Calu3 (cell line): Measurements from ENCODE around the gene CLDN6. TPM values are rescaled to one million over a fixed set of nuclear protein-coding genes. Genes with fewer than 3 reads are reported as not detected.
A peak's percentile ranks its signal among the peaks of the same experiment; 100 is the strongest.

Source experiments
- BruUV-seq: library from RNA; stranded (reverse); fragments of 400-500 nt; replicated peaks from 2 replicates; lab custom pipeline; 2021; lab: Mats Ljungman, UMichigan
- CTCF ChIA-PET: fragments of 300-600 bp; sonication (Branson Sonifier 250); formaldehyde crosslinking; loops from one replicate; lab custom pipeline; 2022; ENCODE audit warnings: antibody characterized with exemption; lab: Charles Lee
- DNase-seq: peaks from one replicate; pipeline ENCODE4 v3.0.0; 2022
- H3K27ac Mint-ChIP-seq: one replicate; pipeline ENCODE4 v1.8.0; 2022; ENCODE audit warnings: mixed read lengths; ENCODE audit not compliant: unreplicated experiment
- H3K27me3 Mint-ChIP-seq: one replicate; pipeline ENCODE4 v1.8.0; 2022; ENCODE audit warnings: mixed read lengths; ENCODE audit not compliant: unreplicated experiment
- H3K36me3 Mint-ChIP-seq: one replicate; pipeline ENCODE4 v1.8.0; 2022; ENCODE audit warnings: mild to moderate bottlenecking, moderate library complexity, mixed read lengths; ENCODE audit not compliant: insufficient read depth, unreplicated experiment
- H3K4me1 Mint-ChIP-seq: one replicate; pipeline ENCODE4 v1.8.0; 2022; ENCODE audit warnings: mild to moderate bottlenecking, low read depth, mixed read lengths; ENCODE audit not compliant: unreplicated experiment
- H3K4me3 Mint-ChIP-seq: one replicate; pipeline ENCODE4 v1.8.0; 2022; ENCODE audit warnings: mild to moderate bottlenecking, low read depth, moderate library complexity, mixed read lengths; ENCODE audit not compliant: unreplicated experiment
- H3K9me3 Mint-ChIP-seq: one replicate; pipeline ENCODE4 v1.8.0; 2022; ENCODE audit warnings: low read depth, mixed read lengths; ENCODE audit not compliant: unreplicated experiment
- intact Hi-C: fragments of 100-400 bp; cut with micrococcal nuclease; formaldehyde crosslinking; loops from one replicate; pipeline ENCODE4 v1.10.0; 2022; ENCODE audit not compliant: unreplicated experiment
- total RNA-seq: library from RNA; stranded (reverse); gene quantifications from 2 replicates; pipeline ENCODE4 v1.2.3, GENCODE V29; 2022
- TF ChIP-seq, protein P1 (sequence below): fragments of 200-600 bp; IDR thresholded peaks from one replicate; pipeline ENCODE4 v1.8.0; 2022; ENCODE audit warnings: antibody characterized with exemption; ENCODE audit not compliant: unreplicated experiment

Gene CLDN6
- total RNA-seq, 1 experiment from 2014 or later, result 2.1 TPM

DNA sequence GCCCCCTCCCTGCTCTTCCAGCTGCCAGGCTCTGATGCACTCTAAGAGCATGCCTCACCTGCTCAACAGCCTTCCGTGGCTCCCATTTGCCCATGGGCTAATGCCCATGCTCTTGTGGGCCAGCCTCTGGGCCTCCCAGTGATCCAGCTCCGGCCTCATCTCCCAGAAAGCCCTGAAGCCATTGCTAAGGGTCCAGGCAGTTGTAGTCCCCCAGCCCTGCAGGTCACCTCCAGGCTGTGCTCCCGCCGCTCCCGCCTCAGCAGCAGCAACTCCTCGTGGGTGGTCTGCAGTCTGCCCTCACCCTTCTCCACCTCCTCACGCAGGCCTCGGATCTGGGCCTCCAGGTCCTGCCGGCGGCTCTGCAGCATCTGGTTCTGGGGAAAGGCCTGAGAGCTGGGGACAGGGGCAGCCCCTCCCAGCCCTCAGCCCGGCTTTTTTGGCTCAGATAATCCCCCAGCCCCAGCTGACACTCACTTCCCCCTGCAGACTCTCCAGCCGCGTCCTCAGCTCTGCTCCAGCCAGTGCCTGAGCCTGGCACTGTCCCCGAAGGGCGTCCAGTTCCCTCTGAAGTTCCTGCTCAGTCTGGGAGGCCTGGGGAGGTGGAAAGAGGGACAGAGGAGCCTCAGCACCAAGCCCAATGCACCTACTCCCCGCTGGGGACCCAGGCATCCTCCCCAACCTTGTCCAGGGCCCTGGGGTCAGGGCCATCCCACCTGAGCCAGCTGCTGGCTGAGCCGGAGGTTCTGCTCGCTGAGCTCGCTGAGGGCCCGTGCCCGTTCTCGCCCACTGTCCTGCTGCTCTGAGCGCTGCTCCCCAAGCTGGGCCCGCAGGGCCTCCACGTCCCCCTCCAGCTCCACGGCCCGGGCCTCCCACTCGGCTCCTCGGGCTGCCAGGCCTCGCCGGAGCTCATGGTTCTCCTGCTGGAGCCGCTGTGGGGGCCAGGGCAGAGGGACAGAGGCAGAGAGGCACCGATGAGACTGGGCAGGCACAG lies 12.5 kb upstream of the CLDN6 start:
- BruUV-seq, result no TSS peak
- Mint-ChIP-seq H3K36me3 (peaks cover 68% of the 10 kb centered on the region), H3K4me3 (no peak overlapping the region), H3K27me3 (no peaks in the 10 kb centered on the region), H3K9me3 (no peaks in the 10 kb centered on the region), H3K27ac (peak overlapping the region; percentile 21), H3K4me1 (no peaks in the 10 kb centered on the region)
- TF ChIP-seq, protein P1, sequence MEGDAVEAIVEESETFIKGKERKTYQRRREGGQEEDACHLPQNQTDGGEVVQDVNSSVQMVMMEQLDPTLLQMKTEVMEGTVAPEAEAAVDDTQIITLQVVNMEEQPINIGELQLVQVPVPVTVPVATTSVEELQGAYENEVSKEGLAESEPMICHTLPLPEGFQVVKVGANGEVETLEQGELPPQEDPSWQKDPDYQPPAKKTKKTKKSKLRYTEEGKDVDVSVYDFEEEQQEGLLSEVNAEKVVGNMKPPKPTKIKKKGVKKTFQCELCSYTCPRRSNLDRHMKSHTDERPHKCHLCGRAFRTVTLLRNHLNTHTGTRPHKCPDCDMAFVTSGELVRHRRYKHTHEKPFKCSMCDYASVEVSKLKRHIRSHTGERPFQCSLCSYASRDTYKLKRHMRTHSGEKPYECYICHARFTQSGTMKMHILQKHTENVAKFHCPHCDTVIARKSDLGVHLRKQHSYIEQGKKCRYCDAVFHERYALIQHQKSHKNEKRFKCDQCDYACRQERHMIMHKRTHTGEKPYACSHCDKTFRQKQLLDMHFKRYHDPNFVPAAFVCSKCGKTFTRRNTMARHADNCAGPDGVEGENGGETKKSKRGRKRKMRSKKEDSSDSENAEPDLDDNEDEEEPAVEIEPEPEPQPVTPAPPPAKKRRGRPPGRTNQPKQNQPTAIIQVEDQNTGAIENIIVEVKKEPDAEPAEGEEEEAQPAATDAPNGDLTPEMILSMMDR, result no peak
- no peak for DNase-seq
- CTCF ChIA-PET, result interaction anchor here (0.8 to 2.1 kb wide), 7 partner anchors 9 to 252 kb away, joined by 3 to 40 read pairs (median 5); partner anchors contain the start of gene TNFRSF12A
- intact Hi-C loops, result no loop called here

DNA sequence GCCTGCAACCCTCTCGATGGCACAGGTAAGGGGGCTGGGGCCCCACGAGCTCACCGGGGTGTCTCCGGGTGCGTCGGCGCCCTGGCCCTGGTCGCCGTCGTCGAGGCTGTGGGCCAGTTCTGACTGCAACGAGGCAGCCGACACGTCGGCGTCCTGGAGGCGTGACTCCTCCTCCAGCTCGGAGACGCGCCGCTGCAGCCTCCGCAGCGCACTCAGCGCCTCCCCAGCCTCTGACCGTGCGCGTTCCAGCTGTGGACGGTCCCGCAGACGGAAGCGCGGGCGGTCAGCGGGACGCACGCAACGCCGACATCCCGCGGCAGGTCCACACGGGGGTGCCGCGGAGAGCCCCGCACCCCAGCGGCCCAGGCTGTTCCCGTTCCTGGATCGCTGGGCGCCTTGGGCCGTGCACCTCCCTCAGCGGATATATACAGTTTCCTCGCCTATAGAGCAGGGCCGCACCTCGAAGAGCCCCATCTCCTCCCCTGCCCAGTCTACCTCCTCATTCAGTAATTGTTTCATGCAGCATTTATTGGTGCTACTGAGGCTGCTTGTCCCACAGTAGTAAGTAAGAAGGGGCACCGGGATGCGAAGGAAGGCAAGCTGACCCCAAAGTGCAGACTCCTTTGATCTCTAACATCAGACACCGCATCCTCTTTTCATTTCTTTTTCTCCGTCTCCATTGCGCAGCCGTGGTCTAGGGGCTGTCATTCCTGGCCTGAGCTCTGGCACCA lies 11.7 kb upstream of the CLDN6 start:
- BruUV-seq, result no TSS peak
- intact Hi-C loops, result no loop called here
- no peak for DNase-seq
- TF ChIP-seq, protein P1, result no peak
- peaks cover 74% of the 10 kb centered on the region for H3K36me3 Mint-ChIP-seq
- no peaks in the 10 kb centered on the region for H3K27me3 Mint-ChIP-seq
- no peak overlapping the region for H3K4me3 Mint-ChIP-seq
- H3K4me1 Mint-ChIP-seq, result no peaks in the 10 kb centered on the region
- CTCF ChIA-PET, result interaction anchor here (0.8 to 0.9 kb wide), 2 partner anchors 100 to 120 kb away, joined by 4 to 7 read pairs; no protein-coding TSS in a partner anchor
- no peaks in the 10 kb centered on the region for H3K9me3 Mint-ChIP-seq
- H3K27ac Mint-ChIP-seq, result peak overlapping the region; percentile 21

DNA sequence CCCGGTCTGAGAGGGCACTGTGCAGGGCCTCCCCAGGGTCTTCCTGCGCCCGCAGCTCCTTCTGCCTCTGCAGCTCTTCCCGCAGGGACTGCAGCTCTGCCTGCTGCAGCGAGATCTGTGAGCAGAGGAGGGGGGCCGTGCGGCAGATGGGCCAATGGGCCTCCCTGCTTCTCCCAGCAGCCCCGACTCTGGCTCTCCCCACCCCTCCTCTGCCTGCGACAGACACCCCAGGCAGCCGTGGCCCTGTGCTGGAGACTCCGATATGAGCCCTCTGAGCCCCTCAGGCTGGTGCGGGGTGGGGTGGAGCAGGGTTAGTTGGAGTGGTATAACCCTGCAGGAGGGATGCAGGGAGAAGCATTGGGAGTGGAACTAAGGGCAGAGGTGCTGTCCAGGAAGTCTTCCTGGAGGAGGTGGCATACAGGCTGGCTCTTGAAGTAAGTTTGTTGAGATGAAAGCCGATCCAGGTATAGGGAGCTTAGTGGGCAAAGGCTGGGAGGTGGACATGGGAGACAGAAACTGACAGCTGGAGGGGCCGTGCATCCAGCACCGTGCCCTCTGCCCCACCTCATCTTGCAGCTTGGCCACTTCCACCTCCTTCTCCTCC lies 10.8 kb upstream of the CLDN6 start:
- no peaks in the 10 kb centered on the region for H3K27me3 Mint-ChIP-seq
- H3K36me3 Mint-ChIP-seq, result peaks cover 82% of the 10 kb centered on the region

More for the DNA sequence above, 10.8 kb upstream of the CLDN6 start:
- intact Hi-C loops, result no loop called here
- Mint-ChIP-seq H3K4me1 (peaks cover 7% of the 10 kb centered on the region), H3K4me3 (no peak overlapping the region), H3K27ac (no peak overlapping the region), H3K9me3 (no peaks in the 10 kb centered on the region)
- DNase-seq, result no peak
- BruUV-seq, result no TSS peak
- CTCF ChIA-PET, result interaction anchor here (0.6 to 1.3 kb wide), 5 partner anchors 9 to 776 kb away, joined by 4 to 12 read pairs (median 6); partner anchors contain the start of gene TNFRSF12A
- TF ChIP-seq, protein P1, result no peak
